SU-DHL-6 (cell line): ENCODE results near the gene KDM1A.

ENCODE experiments used
- H2AFZ ChIP-seq: fragments of 200-600 bp; sonication (generic); 2 replicates; pipeline ENCODE4 v1.6.1; 2014; ENCODE audit warnings: low read depth, mild to moderate bottlenecking, moderate library complexity, mixed read lengths, antibody characterized with exemption, low read length; ENCODE audit not compliant: severe bottlenecking
- H3F3A ChIP-seq: fragments of 200-600 bp; shearing (Covaris generic); 2 replicates; pipeline ENCODE4 v1.6.0; 2016; ENCODE audit warnings: antibody characterized with exemption, mild to moderate bottlenecking; ENCODE audit not compliant: insufficient read depth
- H3K27ac ChIP-seq: fragments of 200-600 bp; sonication (generic); 2 replicates; pipeline ENCODE4 v1.5.1; 2016; ENCODE audit warnings: low read depth, mild to moderate bottlenecking, low read length, moderate library complexity, mixed read lengths
- H3K27me3 ChIP-seq: fragments of 200-600 bp; sonication (generic), shearing (Covaris generic); 2 replicates; pipeline ENCODE4 v1.6.0; 2014; ENCODE audit warnings: mild to moderate bottlenecking, low read length
- H3K36me3 ChIP-seq: fragments of 200-600 bp; sonication (generic); 2 replicates; pipeline ENCODE4 v1.6.1; 2014; ENCODE audit warnings: mild to moderate bottlenecking, low read length, mixed read lengths
- H3K4me2 ChIP-seq: fragments of 300-600, 200-600 bp; shearing (Covaris generic), sonication (generic); 2 replicates; pipeline ENCODE4 v1.6.0; 2014; ENCODE audit warnings: low read length, low read depth, mild to moderate bottlenecking; ENCODE audit not compliant: poor library complexity, severe bottlenecking
- H3K4me3 ChIP-seq: fragments of 200-600 bp; sonication (generic); 2 replicates; pipeline ENCODE4 v1.5.1; 2014; ENCODE audit warnings: antibody characterized with exemption, low read length, mild to moderate bottlenecking, mixed read lengths; ENCODE audit not compliant: insufficient read depth, poor library complexity, severe bottlenecking
- H3K79me2 ChIP-seq: fragments of 200-600 bp; sonication (generic); 2 replicates; pipeline ENCODE4 v1.6.1; 2014; ENCODE audit warnings: mild to moderate bottlenecking, low read length, moderate library complexity; ENCODE audit not compliant: insufficient read depth
- H3K9ac ChIP-seq: fragments of 200-600 bp; sonication (generic); 2 replicates; pipeline ENCODE4 v1.7.0; 2014; ENCODE audit warnings: mild to moderate bottlenecking, low read length
- H3K9me2 ChIP-seq: fragments of 200-600 bp; sonication (generic); replicated peaks from 2 replicates; pipeline ENCODE4 v1.6.1; 2014; ENCODE audit warnings: low read length; ENCODE audit not compliant: insufficient read depth
- H3K9me3 ChIP-seq: fragments of 200-600 bp; sonication (generic); 2 replicates; pipeline ENCODE4 v1.6.1; 2014; ENCODE audit warnings: low read length, mixed read lengths; ENCODE audit not compliant: insufficient read depth
- H4K20me1 ChIP-seq: fragments of 200-600 bp; sonication (generic); 2 replicates; pipeline ENCODE4 v1.6.1; 2014; ENCODE audit warnings: low read depth, mild to moderate bottlenecking, antibody characterized with exemption, low read length, moderate library complexity, mixed read lengths
- EZH2phosphoT487 ChIP-seq: fragments of 200-600 bp; sonication (generic), shearing (Covaris generic); conservative IDR thresholded peaks from 2 replicates; pipeline ENCODE4 v1.6.1; 2018; ENCODE audit warnings: mild to moderate bottlenecking, antibody characterized with exemption, low read length, moderate library complexity, mixed read lengths
- TF ChIP-seq, protein P1 (sequence below): fragments of 200-600 bp; sonication (generic); IDR thresholded peaks from one replicate; pipeline ENCODE4 v1.5.1; 2017; ENCODE audit warnings: antibody characterized with exemption, mild to moderate bottlenecking, low read length, moderate library complexity; ENCODE audit not compliant: insufficient read depth, poor library complexity, severe bottlenecking

Gene KDM1A

DNA sequence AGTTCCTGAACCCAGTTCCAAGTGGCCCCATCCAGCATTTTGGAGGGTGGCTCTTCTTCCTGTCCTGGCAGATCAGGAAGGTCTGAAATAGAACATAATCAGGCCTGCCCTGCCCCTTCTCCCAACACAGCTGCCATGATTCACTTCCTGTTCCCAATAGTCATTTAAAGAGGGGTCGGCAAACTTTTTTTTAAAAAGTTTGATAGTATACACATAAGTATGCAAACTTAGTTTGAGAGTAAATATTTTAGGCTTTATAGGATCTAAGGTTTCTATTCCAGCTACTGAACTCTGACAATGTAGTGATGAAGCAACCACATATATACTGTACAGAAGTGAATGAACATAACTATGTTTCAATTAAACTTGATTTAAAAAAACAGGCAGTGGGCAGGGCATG is 83.0 kb downstream of the KDM1A start:
- no peak overlapping the region for H2AFZ ChIP-seq
- H3K9me3 ChIP-seq: no peaks in the 10 kb centered on the region
- H3K27ac ChIP-seq: no peak overlapping the region
- H4K20me1 ChIP-seq: no peaks in the 10 kb centered on the region
- no peaks in the 10 kb centered on the region for H3K9me2 ChIP-seq
- no peaks in the 10 kb centered on the region for H3K27me3 ChIP-seq
- no peaks in the 10 kb centered on the region for H3K36me3 ChIP-seq
- no peak overlapping the region for H3K4me3 ChIP-seq
- no peaks in the 10 kb centered on the region for H3F3A ChIP-seq
- no peak overlapping the region for H3K9ac ChIP-seq
- TF ChIP-seq EZH2phosphoT487: no peak
- TF ChIP-seq, protein P1, sequence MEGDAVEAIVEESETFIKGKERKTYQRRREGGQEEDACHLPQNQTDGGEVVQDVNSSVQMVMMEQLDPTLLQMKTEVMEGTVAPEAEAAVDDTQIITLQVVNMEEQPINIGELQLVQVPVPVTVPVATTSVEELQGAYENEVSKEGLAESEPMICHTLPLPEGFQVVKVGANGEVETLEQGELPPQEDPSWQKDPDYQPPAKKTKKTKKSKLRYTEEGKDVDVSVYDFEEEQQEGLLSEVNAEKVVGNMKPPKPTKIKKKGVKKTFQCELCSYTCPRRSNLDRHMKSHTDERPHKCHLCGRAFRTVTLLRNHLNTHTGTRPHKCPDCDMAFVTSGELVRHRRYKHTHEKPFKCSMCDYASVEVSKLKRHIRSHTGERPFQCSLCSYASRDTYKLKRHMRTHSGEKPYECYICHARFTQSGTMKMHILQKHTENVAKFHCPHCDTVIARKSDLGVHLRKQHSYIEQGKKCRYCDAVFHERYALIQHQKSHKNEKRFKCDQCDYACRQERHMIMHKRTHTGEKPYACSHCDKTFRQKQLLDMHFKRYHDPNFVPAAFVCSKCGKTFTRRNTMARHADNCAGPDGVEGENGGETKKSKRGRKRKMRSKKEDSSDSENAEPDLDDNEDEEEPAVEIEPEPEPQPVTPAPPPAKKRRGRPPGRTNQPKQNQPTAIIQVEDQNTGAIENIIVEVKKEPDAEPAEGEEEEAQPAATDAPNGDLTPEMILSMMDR: no peak
- H3K79me2 ChIP-seq: no peaks in the 10 kb centered on the region
- no peak overlapping the region for H3K4me2 ChIP-seq

DNA sequence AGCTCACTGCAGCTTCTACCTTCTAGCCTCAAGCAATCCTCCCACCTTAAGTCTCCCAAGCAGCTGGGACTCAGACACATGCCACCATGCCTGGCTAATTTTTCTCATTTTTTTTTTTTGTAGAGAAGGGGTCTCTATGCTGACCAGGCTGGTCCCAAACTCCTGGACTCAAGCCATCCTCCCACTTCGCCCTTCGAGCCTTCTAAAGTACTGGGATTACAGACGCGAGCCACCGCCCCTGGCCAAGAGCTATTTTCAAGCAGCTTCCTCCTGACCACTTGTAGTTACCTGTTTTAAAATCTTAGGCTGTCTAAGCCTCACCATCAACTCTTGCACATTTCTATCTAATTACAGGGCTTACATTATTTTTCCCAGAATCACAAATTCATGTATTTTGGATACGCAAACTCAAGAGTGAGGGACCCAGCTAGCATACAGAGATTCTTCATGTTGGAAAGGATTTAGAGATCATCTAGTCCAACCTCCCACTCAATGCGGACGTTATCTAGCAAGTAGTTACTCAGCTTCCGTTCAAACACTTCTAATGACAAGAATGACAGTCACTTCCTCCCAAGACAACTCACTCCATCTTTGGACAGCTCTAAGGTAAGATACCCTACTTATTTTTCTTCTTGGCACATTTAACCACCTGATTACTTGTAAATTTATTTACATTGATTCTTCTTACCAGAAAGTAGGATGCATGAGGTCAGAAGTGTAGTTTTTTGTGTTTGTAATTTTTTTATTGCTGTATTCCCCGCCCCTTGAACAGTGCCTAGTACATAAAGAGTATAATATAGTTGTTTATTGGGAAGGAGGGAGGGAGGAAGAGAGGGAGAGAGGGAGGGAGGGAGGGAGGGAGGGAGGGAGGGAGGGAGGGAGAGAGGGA is 84.0 kb downstream of the KDM1A start:
- H3K27ac ChIP-seq: no peak overlapping the region
- H3K27me3 ChIP-seq: no peaks in the 10 kb centered on the region
- H4K20me1 ChIP-seq: no peaks in the 10 kb centered on the region
- TF ChIP-seq EZH2phosphoT487: no peak
- TF ChIP-seq, protein P1: no peak
- H3K9me2 ChIP-seq: no peaks in the 10 kb centered on the region
- no peaks in the 10 kb centered on the region for H3K79me2 ChIP-seq
- H3K9ac ChIP-seq: no peak overlapping the region
- H3K4me2 ChIP-seq: no peak overlapping the region
- H3K36me3 ChIP-seq: no peaks in the 10 kb centered on the region
- H2AFZ ChIP-seq: no peak overlapping the region
- H3K9me3 ChIP-seq: no peaks in the 10 kb centered on the region
- H3F3A ChIP-seq: no peaks in the 10 kb centered on the region
- H3K4me3 ChIP-seq: no peak overlapping the region

DNA sequence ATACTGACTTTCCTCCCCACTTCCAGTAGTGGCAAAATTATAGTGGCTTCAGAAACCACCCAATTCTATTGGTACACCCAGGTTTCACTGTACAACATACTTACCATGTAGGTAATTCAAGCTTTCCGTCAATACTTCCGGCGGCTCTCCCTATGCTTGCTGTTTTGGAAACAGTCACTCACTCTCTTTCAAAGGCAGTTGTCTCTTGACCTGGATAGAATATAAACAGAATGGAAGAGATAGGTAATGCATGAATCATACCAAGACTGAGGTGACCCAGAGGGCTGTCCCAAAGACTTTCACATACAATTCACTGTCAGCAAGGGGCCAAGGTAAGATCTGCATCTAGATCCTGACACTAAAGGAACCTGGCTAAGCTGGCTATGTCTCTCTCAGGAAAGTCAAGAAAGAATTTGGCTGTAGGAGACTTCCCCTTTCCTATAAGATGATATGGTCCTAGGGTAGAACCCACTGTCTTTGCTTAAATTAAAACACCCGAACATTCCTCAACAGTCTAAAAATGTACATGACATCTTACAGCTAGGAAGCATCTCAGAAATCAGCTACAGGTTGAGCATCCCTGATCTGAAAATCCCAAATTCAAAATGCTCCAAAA is 89.8 kb downstream of the KDM1A start:
- no peak overlapping the region for H2AFZ ChIP-seq
- no peaks in the 10 kb centered on the region for H3F3A ChIP-seq
- H3K4me2 ChIP-seq: no peak overlapping the region
- no peak overlapping the region for H3K27ac ChIP-seq
- TF ChIP-seq, protein P1: no peak
- TF ChIP-seq EZH2phosphoT487: no peak
- no peaks in the 10 kb centered on the region for H4K20me1 ChIP-seq
- H3K27me3 ChIP-seq: no peaks in the 10 kb centered on the region
- no peak overlapping the region for H3K4me3 ChIP-seq
- no peaks in the 10 kb centered on the region for H3K9me2 ChIP-seq
- no peak overlapping the region for H3K9ac ChIP-seq
- no peaks in the 10 kb centered on the region for H3K36me3 ChIP-seq
- H3K9me3 ChIP-seq: no peaks in the 10 kb centered on the region
- no peaks in the 10 kb centered on the region for H3K79me2 ChIP-seq
